Naive thymus-derived CD4-positive, alpha-beta T cell (primary cell): ENCODE measurements around the gene CNNM4. TPM values are rescaled to one million over a fixed set of nuclear protein-coding genes. Genes with fewer than 3 reads are reported as not detected.

Source experiments
- ATAC-seq: fragments of 150-1000 bp; cut with Tn5 transposase; 2 replicates; pipeline ENCODE4 v1.10.0; 2021; ENCODE audit warnings: mild to moderate bottlenecking, moderate library complexity
- CTCF ChIA-PET: fragments of 350-600 bp; sonication (Branson Sonifier 250); formaldehyde crosslinking; loops from one replicate; lab custom pipeline; 2021; ENCODE audit warnings: antibody characterized with exemption; lab: Charles Lee
- POLR2A ChIA-PET: fragments of 350-600 bp; sonication (Branson Sonifier 250); formaldehyde crosslinking; loops from one replicate; lab custom pipeline; 2021; ENCODE audit warnings: antibody characterized with exemption, inconsistent platforms; lab: Charles Lee
- DNase-seq, 9 donors: peaks; one replicate each; pipeline versions ENCODE4 v3.0.0 to v3.0.0-alpha.2; 2020 to 2022; ENCODE audit warnings: mixed read lengths in 1 of 9
- H3K27ac ChIP-seq: one replicate; pipeline ENCODE4 v1.7.0; 2013; ENCODE audit warnings: mild to moderate bottlenecking, low read depth, low read length, moderate library complexity
- H3K27me3 ChIP-seq, 2 donors: one replicate each; pipeline ENCODE4 v1.7.0; 2013; ENCODE audit warnings: low read length in 2 of 2, mild to moderate bottlenecking in 2 of 2, moderate library complexity in 2 of 2; ENCODE audit not compliant: control insufficient read depth in 2 of 2, insufficient read depth in 2 of 2
- H3K36me3 ChIP-seq, 3 experiments: 1 replicate in 2 of 3; 2 replicates in 1 of 3; pipeline ENCODE4 v1.7.0; 2013; ENCODE audit warnings: low read length in 3 of 3, mild to moderate bottlenecking in 3 of 3, moderate library complexity in 1 of 3; ENCODE audit not compliant: insufficient read depth in 3 of 3, control insufficient read depth in 2 of 3
- H3K4me1 ChIP-seq, 2 donors: one replicate each; pipeline ENCODE4 v1.7.0; 2013; ENCODE audit warnings: low read length in 2 of 2, mild to moderate bottlenecking in 2 of 2, moderate library complexity in 1 of 2; ENCODE audit not compliant: control insufficient read depth in 2 of 2, insufficient read depth in 2 of 2
- H3K4me3 ChIP-seq: 2 replicates; pipeline ENCODE4 v1.7.0; 2013; ENCODE audit warnings: mild to moderate bottlenecking, low read length
- H3K9me3 ChIP-seq, 3 experiments: 1 replicate in 2 of 3; 2 replicates in 1 of 3; pipeline ENCODE4 v1.7.0; 2013; ENCODE audit warnings: low read length in 3 of 3; ENCODE audit not compliant: control insufficient read depth in 2 of 3
- H3K27ac Mint-ChIP-seq, 9 donors: one replicate each; pipeline ENCODE4 v1.8.0; 2020 to 2022; ENCODE audit warnings: mixed read lengths in 9 of 9, mild to moderate bottlenecking in 8 of 9, moderate library complexity in 5 of 9, inconsistent platforms in 2 of 9
- H3K27me3 Mint-ChIP-seq, 5 donors: one replicate each; pipeline ENCODE4 v1.8.0; 2021 to 2022; ENCODE audit warnings: mixed read lengths in 5 of 5, mild to moderate bottlenecking in 1 of 5
- H3K36me3 Mint-ChIP-seq, 5 donors: one replicate each; pipeline ENCODE4 v1.8.0; 2020 to 2022; ENCODE audit warnings: mixed read lengths in 5 of 5, mild to moderate bottlenecking in 3 of 5, inconsistent platforms in 1 of 5
- H3K4me1 Mint-ChIP-seq, 7 donors: one replicate each; pipeline ENCODE4 v1.8.0; 2020 to 2022; ENCODE audit warnings: mixed read lengths in 7 of 7, mild to moderate bottlenecking in 3 of 7, inconsistent platforms in 1 of 7
- H3K4me3 Mint-ChIP-seq, 10 donors: one replicate each; pipeline ENCODE4 v1.8.0; 2020 to 2022; ENCODE audit warnings: mild to moderate bottlenecking in 10 of 10, mixed read lengths in 10 of 10, moderate library complexity in 6 of 10, inconsistent platforms in 2 of 10
- H3K9me3 Mint-ChIP-seq, 11 donors: one replicate each; pipeline ENCODE4 v1.8.0; 2020 to 2022; ENCODE audit warnings: mixed read lengths in 11 of 11, mild to moderate bottlenecking in 4 of 11, inconsistent platforms in 1 of 11, moderate library complexity in 1 of 11
- intact Hi-C, 2 donors: fragments of 100-400 bp; cut with micrococcal nuclease; formaldehyde crosslinking; loops; one replicate each; pipeline ENCODE4 v1.15.1; 2023
- polyA plus RNA-seq, 2 donors: library from polyadenylated mRNA; unstranded; fragments of 300-500 nt; fragmentation: Illumina TruSeq; gene quantifications; one replicate each; pipeline ENCODE4 v1.2.3, GENCODE V29; 2021
- total RNA-seq, 6 experiments: library from RNA in 5 of 6; stranded (reverse) in 5 of 6; gene quantifications; 1 replicate in 5 of 6; 2 replicates in 1 of 6; pipeline ENCODE4 v1.2.3 and lab custom pipeline; 2021 to 2026

Gene CNNM4
- total and polyA plus RNA-seq, 7 experiments from 2014 or later, result 1.4 to 9.5 (median 5.1) TPM

- H3K27ac ChIP-seq, result no peak overlapping the region
- CTCF ChIA-PET, result interaction anchor here (1.2 to 3.5 kb wide), 2 partner anchors 13 to 178 kb away, joined by 3 to 40 read pairs; partner anchors contain the start of gene CNNM4
- Mint-ChIP-seq H3K36me3 (peaks cover 0 to 5% (median 0%) of the 10 kb centered on the region in 5 donors), H3K4me1 (peaks cover under 1 to 30% (median 22%) of the 10 kb centered on the region in 7 donors), H3K27ac (peak overlapping the region in 8 of 9 donors; percentile 1 to 93 (median 52)), H3K27me3 (no peaks in the 10 kb centered on the region), H3K9me3 (no peaks in the 10 kb centered on the region), H3K4me3 (peak overlapping the region in 5 of 10 donors; percentile 4 to 50 (median 26))
- H3K4me3 ChIP-seq, result no peak overlapping the region
- no peak for DNase-seq
- no peaks in the 10 kb centered on the region for H3K27me3 ChIP-seq
- POLR2A ChIA-PET, result interaction anchor here (0.9 to 3.2 kb wide), 4 partner anchors 14 to 238 kb away, joined by 3 to 19 read pairs (median 10); partner anchors contain the start of genes CNNM3 and CNNM4
- peaks cover 11 to 12% of the 10 kb centered on the region in 2 donors for H3K4me1 ChIP-seq
- no peaks in the 10 kb centered on the region for H3K9me3 ChIP-seq
- no peak for ATAC-seq
- H3K36me3 ChIP-seq, result no peaks in the 10 kb centered on the region
- intact Hi-C loops, result no loop called here
These were observed 14.5 kb downstream of the CNNM4 start for GRCh38 chr2:96775160-96775559.

GRCh38 chr2:96783388-96783787 is 22.7 kb downstream of the CNNM4 start:
- Histone ChIP-seq H3K27me3 (no peaks in the 10 kb centered on the region), H3K36me3 (no peaks in the 10 kb centered on the region), H3K9me3 (no peaks in the 10 kb centered on the region), H3K4me1 (no peaks in the 10 kb centered on the region), H3K4me3 (no peak overlapping the region), H3K27ac (no peak overlapping the region)
- CTCF ChIA-PET, result no interaction called here
- Mint-ChIP-seq H3K27me3 (no peaks in the 10 kb centered on the region), H3K4me1 (peaks cover 0 to 2% (median 0%) of the 10 kb centered on the region in 7 donors), H3K4me3 (no peak overlapping the region), H3K36me3 (peaks cover 0 to 4% (median 0%) of the 10 kb centered on the region in 5 donors), H3K27ac (no peak overlapping the region), H3K9me3 (no peaks in the 10 kb centered on the region)
- DNase-seq (no peak), ATAC-seq (no peak)
- POLR2A ChIA-PET, result no interaction called here
- intact Hi-C loops, result no loop called here

GRCh38 chr2:96787411-96787810 is 26.7 kb downstream of the CNNM4 start:
- no peaks in the 10 kb centered on the region for H3K4me1 ChIP-seq
- POLR2A ChIA-PET, result interaction anchor here (1.6 kb wide), 1 partner anchor 13 kb away, joined by 5 read pairs; no protein-coding TSS in a partner anchor
- no peak for DNase-seq

GRCh38 chr2:96788442-96789244 is 27.9 kb downstream of the CNNM4 start:
- H3K27ac Mint-ChIP-seq, result peak overlapping the region in 1 of 9 donors; percentile 41
- no peak overlapping the region for H3K27ac ChIP-seq
- H3K9me3 Mint-ChIP-seq, result no peaks in the 10 kb centered on the region
- no peaks in the 10 kb centered on the region for H3K9me3 ChIP-seq
- H3K4me1 ChIP-seq, result no peaks in the 10 kb centered on the region
- intact Hi-C loops, result no loop called here
- H3K36me3 Mint-ChIP-seq, result peaks cover 0 to 3% (median 0%) of the 10 kb centered on the region in 5 donors
- no peaks in the 10 kb centered on the region for H3K36me3 ChIP-seq
- peaks cover 0 to 6% (median 0%) of the 10 kb centered on the region in 7 donors for H3K4me1 Mint-ChIP-seq
- H3K4me3 Mint-ChIP-seq, result no peak overlapping the region
- H3K27me3 ChIP-seq, result no peaks in the 10 kb centered on the region
- ChIA-PET CTCF (no interaction called here), POLR2A (interaction anchor here (1.6 kb wide), 1 partner anchor 15 kb away, joined by 5 read pairs; no protein-coding TSS in a partner anchor)
- no peaks in the 10 kb centered on the region for H3K27me3 Mint-ChIP-seq
- no peak for DNase-seq
- H3K4me3 ChIP-seq, result no peak overlapping the region
- no peak for ATAC-seq

More at GRCh38 chr2:96787411-96787810, 26.7 kb downstream of the CNNM4 start:
- Mint-ChIP-seq H3K4me1 (peaks cover 0 to 2% (median 0%) of the 10 kb centered on the region in 7 donors), H3K4me3 (no peak overlapping the region), H3K27ac (peak overlapping the region in 1 of 9 donors; percentile 36), H3K9me3 (no peaks in the 10 kb centered on the region), H3K27me3 (no peaks in the 10 kb centered on the region), H3K36me3 (peaks cover 0 to 7% (median 0%) of the 10 kb centered on the region in 5 donors)
- Histone ChIP-seq H3K36me3 (no peaks in the 10 kb centered on the region), H3K27me3 (no peaks in the 10 kb centered on the region), H3K27ac (no peak overlapping the region), H3K4me3 (no peak overlapping the region), H3K9me3 (no peaks in the 10 kb centered on the region)
- CTCF ChIA-PET, result no interaction called here
- ATAC-seq, result no peak
- intact Hi-C loops, result no loop called here

GRCh38 chr2:96789245-96789617 is 28.5 kb downstream of the CNNM4 start:
- POLR2A ChIA-PET, result no interaction called here
- peak overlapping the region in 1 of 9 donors; percentile 46 for H3K27ac Mint-ChIP-seq
- no peak overlapping the region for H3K4me3 ChIP-seq
- H3K4me3 Mint-ChIP-seq, result no peak overlapping the region
- peaks cover 0 to 3% (median 0%) of the 10 kb centered on the region in 5 donors for H3K36me3 Mint-ChIP-seq
- CTCF ChIA-PET, result no interaction called here
- H3K9me3 Mint-ChIP-seq, result no peaks in the 10 kb centered on the region
- H3K4me1 ChIP-seq, result no peaks in the 10 kb centered on the region
- peaks cover 0 to 6% (median 0%) of the 10 kb centered on the region in 7 donors for H3K4me1 Mint-ChIP-seq
- no peak for ATAC-seq
- DNase-seq, result no peak
- H3K27me3 ChIP-seq, result no peaks in the 10 kb centered on the region
- intact Hi-C loops, result no loop called here
- H3K36me3 ChIP-seq, result no peaks in the 10 kb centered on the region
- no peaks in the 10 kb centered on the region for H3K27me3 Mint-ChIP-seq
- H3K27ac ChIP-seq, result no peak overlapping the region
- H3K9me3 ChIP-seq, result no peaks in the 10 kb centered on the region

- CTCF ChIA-PET, result interaction anchor here (0.7 kb wide), 1 partner anchor 26 kb away, joined by 5 read pairs; no protein-coding TSS in a partner anchor
- H3K4me3 Mint-ChIP-seq, result no peak overlapping the region
These were observed 32.4 kb downstream of the CNNM4 start for GRCh38 chr2:96792772-96793749.

More at GRCh38 chr2:96792772-96793749, 32.4 kb downstream of the CNNM4 start:
- Mint-ChIP-seq H3K27me3 (no peaks in the 10 kb centered on the region), H3K4me1 (peaks cover 0 to 4% (median 0%) of the 10 kb centered on the region in 7 donors), H3K9me3 (no peaks in the 10 kb centered on the region), H3K27ac (peak overlapping the region in 2 of 9 donors; percentile 8 to 14), H3K36me3 (peaks cover 0 to 3% (median 0%) of the 10 kb centered on the region in 5 donors)
- POLR2A ChIA-PET, result no interaction called here
- Histone ChIP-seq H3K4me1 (no peaks in the 10 kb centered on the region), H3K4me3 (no peak overlapping the region), H3K27me3 (no peaks in the 10 kb centered on the region), H3K36me3 (peaks cover 0 to 12% (median 0%) of the 10 kb centered on the region in 3 experiments), H3K27ac (no peak overlapping the region), H3K9me3 (no peaks in the 10 kb centered on the region)
- ATAC-seq (no peak), DNase-seq (no peak)
- intact Hi-C loops, result no loop called here
